SIG-M5 (cell line): ENCODE data around the gene SPTBN1.

Experiments
- DNase-seq: peaks from one replicate; lab custom pipeline; 2025; lab: John Stamatoyannopoulos, UW

The SPTBN1 gene

DNA sequence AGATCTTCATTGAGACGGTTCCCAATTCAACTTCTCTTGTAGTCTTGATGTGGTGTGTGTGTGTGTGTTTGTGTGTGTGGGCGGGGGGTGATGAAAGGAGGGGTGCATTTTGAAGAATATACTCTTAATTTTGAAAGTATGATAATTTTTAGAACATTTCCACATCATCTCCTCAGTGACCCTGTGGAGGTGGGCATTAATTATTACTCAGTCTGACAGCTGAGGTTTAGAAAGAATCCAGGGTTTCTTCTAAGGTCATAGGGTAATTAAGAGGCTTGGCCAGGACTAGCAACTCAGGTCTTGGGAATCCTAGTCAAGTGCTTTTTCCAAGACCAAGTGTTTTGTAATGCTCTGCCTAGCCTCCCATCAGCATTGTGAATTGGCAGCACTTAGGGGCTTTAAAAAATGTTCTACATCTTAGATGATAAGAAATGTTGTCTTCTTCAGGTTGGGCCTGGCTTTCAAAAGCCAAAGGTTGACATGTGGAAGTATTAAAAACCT, 100.5 kb downstream of the SPTBN1 start:
- no peak for DNase-seq

DNA sequence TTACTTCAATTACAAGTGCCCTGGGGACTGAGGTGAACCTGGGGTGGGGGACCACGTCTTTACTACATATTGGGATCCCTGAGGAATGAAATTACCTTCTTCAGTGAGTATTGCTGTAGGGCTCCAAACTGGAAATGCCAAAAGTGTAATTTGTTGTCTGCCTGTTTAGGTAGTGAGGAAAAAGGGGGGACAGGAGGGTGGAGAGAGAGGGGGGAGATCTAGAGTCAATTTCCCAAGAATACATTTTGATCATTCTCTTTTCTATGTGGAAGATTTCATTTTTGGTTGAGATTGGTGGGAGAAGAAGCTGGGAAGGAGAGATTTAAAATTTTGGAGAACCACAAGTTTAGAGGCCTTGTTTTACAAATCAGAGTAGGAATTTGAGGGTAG, 101.1 kb downstream of the SPTBN1 start:
- no peak for DNase-seq

DNA sequence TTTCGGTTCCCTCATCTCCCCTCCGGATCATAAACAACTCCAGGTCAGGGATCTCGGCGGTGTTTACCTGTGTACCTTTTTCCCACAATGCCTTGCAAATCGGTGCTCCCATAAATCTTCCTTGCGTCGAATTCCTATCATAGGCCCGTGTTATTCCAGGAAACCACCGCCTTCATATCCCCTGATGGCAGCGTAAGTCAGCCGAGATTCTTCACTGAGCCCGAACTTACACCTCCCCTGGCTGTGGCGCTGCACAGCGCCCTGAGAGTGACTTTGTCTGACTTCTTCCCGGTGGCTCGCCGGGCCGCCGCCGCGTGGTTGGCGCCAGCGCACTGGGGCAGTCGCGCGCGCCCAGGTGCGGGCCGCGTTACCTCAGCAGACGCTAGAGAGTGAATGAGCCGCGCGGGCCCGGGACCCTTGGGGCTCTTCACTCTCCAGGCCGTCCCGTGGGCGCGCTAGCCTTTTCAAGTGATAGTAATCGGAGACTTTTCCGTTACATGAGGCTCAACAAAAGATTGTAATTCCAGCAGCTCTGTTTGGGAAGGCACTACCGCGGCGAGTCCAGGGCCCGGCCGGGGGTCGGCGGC, 101.6 kb downstream of the SPTBN1 start:
- no peak for DNase-seq

DNA sequence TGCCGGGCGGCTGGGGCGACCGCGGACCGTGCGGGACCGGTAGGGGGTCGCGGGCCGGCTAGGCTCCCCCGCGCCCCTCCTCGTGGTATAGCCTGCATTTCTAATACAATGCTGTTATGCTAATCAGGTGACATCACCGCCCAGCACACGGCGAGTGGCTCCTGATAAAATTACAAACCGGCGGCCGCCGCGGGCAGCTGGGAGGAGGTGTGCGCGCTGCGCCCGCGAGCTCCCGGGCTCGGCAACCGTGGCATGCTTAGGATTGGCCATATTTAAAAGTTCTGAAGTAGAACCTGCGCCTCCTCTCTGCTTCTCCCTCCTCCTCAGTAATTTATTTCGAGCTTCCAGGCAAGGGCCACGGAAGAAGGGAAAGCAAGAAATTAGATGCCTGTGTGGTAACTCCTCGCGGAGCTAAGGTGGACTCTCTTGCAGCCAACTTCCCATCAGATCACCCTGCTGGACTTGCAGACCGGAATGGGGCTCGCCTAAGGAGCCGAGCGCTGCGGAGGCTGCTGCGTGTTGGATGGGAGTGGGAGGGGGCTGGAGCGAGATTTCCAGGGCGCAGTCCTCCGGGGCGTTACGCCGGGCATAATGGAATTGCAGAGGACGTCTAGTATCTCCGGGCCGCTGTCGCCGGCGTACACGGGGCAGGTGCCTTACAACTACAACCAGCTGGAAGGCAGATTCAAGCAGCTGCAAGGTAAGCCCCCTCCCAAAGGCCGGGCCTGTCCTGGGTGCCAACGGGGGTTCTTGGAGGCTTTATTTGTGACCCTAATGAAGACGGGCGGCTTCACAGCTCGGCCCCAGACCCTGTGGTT, 102.3 kb downstream of the SPTBN1 start:
- no peak for DNase-seq

DNA sequence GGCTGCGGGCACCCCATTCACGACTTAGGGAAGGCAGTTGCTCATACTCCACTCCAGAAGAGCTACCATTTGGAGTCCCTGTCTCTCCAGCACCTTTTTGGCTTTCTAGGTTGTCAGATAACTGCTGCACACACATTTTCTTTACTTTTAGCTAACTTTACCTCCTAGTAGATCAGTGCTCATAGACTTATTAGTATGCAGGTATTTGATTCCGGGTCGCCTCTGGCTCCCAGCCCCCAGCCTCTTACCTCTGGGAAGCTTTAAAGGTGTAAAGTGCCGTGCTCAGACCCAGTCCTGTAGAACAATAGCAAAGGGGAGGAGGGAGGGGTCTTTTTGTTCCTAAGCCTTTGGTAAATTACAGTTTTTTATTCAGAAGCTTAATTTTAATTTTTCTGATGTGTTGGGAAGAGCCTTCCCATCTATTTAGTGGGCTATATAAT, 102.9 kb downstream of the SPTBN1 start:
- DNase-seq = no peak

DNA sequence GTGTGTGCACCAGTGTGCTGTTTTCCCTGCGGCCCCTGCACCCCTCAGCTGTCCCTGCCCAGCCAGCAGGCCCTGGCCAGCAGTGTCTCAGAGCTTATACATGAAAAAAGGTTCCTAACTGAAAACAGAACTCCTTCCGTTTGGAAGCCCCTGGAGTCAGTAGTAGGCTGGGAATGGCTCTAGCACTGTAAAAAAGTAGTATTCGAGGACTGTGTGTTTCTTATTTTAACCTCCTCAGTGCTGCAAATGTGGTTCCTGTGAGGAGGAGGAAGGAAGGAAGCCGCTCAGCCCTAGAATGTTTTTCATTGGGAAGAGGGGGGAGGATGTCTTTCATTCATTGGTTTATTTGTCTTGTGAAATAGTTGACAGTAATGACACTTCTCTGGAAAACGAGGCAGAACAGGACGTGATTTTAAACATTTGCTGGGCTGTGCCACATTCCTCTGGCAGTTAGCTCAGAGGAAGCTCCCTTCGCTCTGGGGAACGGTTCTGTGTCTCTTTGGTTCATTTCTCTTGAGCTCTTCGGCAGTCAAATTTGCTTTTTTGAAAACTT, 103.5 kb downstream of the SPTBN1 start:
- no peak for DNase-seq

DNA sequence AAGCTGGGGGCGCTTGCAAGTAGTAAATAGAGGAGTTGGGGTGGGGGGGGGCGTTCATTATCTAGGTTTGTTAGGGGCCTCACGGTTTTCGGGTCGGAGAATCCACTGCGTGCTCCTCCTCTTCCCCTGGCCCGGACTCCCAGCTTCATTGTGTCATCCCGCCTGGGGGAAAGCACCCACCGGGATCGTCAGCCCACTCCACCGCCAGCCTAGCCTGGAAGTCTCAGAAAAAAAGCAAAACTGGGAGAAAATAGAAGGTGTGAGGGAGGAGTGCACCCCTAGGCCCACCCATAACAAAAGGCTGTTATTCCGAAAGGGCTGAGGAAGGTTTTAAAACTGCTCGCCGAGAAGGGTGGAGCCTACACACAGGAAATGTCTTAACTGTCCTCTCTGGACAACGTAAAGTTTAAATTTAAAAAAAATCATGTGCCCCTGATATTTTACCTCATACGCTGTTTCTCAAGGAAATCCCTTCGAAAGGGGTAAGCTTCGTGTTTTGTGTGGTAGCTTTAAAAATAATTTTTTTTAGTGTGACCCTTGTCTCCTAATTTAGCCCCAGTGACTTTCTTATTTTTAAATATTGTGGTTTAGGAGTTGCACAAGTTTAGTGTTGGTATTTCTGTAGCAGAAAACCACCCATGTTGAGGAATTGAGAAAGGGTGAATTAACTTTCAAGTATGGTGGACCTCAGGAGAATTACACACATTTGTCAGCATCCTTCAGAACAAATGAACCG, 104.2 kb downstream of the SPTBN1 start:
- peak; percentile 73 for DNase-seq

DNA sequence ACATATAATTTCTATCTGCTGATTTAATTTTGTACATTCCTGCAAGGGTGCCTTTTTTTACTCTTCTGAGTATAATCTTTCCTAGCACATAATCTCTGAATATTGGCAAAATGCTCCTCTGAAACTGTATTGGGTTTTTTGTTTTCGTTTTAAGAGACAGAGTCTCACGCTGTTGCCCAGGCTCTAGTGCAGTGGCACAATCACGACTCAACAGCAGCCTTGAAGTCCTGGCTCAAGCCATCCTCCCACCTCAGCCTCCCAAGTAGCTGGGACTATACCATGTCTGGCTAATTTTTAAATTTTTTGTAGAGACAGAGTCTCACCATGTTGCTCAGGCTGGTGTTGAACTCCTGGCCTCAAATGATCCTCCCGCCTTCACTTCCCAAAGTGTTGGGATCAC, 104.9 kb downstream of the SPTBN1 start:
- DNase-seq = no peak

DNA sequence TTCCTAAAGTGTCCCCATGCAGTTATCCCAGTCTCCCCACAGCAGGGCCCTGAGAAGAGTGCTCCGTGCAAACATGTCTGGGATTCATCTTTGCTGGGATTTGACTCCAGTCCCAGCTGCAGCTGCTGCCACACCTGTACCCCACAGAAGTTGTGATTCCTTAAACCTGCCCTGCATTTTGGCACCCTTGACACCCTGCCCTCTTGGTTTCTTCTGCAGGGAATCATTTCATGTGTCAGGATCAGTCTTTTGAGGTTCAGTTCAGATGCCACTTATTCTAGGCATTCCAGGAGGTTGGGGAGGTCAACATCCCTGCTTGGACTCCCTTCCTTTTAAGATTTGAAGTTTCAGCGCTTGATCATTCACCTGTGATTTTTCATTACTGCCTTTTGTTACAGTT, 108.3 kb downstream of the SPTBN1 start:
- DNase-seq = no peak

DNA sequence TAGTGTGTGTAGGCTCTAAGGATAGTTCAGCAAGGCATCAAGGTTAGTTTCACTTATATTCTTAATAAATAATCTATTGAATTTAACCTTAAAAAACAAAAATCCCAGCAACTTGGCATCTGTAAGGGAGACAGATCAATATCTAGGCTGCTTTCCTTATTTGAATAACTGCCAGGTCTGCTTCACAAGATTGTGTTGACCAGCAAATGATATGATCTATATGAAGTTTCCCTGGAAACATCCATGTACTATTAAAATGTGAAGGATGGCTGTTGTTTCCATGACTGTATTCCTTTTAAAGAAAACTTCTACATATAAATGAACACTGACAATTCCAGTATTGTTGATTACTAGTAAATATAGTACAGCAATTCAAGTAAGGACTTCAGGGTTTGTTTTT, 109.4 kb downstream of the SPTBN1 start:
- DNase-seq = no peak

DNA sequence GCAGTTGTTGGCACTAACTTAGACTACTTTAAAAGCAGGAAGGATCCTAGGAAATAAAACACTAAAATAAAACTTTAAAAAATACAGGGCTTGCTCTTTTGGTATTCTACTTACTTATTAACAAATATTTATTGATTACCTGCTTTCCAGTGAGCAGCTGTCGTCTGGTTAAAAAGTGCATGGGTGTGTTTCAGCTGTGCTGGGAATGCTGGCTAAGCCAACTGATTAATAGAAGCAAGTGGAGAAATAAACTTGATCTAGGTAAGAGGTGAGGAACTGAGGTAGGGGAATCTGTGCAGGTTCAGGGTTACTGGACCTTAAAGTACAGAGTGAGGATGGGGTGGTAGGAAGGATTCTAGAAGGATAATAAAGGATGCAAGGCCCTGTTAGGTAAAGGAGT, 110.8 kb downstream of the SPTBN1 start:
- DNase-seq = no peak

DNA sequence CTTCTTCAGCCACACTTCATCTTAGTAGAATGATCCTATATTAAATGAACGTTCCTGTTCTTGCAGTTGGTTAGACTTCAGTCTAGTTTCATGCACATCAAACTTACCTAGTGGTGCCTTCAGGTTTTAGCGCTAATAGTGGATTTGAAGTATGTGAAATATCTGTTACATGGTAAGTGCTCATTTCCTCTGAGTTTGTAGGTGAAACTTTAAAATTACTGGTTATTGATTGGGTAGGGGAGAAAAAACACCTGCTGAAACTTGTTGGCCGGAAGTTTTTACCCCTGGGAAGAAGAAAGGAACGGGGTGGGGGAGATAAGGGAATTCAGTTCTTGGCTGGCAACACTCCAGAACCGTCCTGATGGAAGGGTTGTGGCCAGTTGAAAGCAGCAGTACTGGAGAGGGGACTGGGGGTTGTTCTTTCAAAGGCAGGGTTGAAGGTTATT, 112.8 kb downstream of the SPTBN1 start:
- DNase-seq = no peak

DNA sequence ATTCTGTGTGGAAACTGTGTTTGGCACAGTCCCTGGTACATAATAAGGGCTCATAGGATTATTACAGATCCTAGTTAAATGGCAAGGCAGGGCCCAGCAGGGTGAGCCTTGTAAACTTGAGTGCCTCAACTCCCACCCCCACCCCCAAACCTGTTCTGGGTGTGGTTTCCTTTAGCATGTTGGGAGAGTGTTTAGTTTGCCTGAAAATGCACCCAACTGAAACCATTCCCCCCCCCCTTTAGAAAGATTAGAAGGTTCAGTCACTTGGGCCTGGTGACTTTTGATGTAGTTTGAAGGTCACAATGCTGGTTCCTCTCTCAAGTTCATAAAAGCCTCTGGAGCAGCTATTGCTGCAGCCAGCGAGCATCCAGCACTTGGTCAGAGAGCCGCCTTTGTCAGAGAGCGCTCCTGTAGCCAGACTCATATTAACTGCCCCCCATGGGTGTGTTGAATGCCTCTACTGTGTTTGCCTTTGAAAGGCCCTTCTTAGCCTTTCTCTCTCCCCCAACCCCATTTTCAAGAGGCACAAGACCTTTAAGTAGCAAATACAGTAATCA, 113.7 kb downstream of the SPTBN1 start:
- DNase-seq = no peak

DNA sequence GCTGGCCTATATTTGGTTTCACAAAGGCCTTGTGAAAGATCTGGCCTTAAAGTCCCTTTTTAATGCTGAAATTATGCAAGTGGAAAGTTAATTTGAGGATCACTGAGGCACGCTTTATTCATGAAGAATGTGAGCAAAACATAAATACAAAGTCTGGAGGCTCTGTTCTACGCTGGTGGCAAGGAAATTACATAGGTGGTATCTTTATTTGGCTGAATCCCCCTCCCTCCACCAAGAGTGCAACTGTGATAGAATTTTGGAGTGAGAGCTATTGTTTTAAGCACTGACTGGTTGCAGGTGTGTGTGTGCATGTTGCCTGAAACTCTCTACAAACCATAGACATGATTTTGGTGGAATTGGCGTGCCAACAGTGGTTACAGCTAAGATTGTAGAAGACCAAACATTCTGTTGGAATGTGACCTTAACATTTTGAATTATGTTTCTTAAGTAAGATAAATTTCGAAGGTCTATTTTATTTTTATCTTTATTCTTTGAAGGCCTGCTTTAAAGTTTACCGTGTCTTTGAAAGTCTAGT, 114.3 kb downstream of the SPTBN1 start:
- DNase-seq = no peak

DNA sequence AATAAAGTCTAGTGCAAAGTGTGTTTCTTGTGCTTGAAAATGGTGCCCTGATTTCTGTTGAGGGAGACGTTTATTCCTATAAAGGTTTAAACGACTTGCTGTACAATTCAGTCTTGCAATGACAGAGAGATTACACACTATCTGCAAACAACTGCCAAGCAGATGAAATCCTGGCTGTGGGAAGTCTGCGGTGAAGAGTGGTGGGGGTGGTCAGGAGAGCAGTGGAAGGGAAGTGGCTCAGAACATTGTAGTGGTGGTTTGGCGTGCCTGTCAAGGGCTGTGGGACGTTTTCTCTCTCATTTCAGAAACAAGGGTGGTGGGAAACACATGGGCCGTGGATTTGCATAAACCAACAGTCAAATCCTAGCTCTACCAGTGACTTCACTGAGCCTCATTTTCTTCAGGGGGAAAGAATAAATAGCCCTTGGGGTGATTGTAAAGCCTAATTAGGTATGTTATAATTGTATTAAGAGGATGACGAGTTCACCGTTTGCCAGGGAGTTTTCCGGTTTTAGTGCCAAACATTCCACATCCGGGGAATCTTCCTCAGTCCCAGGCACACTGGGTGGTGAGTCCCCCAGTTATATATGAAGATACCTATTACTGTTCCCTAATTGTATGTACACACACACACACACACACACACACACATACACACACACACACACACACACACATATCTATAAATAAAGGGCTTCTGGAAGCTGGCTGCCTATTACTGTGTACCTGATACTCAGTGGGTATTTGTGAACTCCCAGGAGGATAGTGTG, 115.0 kb downstream of the SPTBN1 start:
- DNase-seq = peak; percentile 80

DNA sequence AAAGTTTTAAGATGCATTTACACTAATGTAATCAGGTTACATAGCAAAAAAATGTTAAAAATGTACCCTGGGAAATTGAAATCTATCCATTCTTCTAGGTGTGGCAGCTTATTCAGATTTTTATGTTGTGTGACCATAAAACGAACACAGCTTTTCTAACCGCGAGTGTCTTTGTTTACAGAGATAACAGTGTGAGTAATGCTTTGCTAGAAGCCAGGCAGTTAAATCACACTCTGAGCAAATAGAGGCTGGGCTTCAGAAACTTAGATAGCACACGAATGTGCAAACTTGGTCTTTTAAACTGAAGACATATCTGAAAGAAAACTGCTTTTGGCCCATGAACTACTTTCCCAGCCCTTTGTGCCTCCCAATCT, 116.1 kb downstream of the SPTBN1 start:
- DNase-seq = no peak

DNA sequence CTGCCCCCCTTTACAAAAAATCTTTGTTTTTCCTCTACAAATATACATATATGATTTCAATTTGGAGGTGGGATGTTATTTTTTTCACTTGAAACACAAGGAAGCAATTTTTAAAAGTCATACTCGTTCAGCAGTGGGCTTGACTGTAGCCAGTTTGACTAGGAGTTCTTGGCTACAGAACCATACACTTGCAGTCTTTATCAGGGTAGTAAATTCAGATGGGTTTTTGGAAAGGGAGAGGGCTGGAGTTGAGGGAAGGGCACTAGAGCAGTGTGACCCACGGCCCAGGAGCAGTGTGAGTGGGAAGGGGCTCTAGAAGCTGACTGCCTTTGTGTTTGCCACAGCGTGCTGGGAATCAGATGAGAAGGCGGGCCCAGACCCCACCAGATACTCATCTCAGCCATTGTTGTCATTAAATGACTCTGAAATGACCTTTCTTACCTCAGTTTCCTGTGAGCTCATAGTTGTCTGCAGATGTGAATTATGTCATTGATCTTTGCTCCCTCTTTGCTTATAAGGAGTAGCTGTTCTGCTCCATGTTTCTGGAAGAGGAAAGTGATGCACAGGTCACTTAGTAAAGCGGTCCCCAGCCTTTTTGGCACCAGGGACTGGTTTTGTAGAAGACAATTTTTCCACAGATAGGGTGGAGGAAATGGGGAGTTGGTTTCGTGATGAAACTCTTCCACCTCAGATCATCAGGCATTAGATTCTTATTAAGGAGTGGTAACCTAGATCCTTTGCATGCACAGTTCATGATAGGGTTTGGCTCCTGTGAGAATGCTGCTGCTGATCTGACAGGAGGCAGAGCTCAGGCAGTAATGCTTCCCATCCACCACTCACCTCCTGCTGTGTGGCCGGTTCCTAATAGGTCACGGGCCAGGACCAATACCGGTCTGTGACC, 116.8 kb downstream of the SPTBN1 start:
- no peak for DNase-seq

DNA sequence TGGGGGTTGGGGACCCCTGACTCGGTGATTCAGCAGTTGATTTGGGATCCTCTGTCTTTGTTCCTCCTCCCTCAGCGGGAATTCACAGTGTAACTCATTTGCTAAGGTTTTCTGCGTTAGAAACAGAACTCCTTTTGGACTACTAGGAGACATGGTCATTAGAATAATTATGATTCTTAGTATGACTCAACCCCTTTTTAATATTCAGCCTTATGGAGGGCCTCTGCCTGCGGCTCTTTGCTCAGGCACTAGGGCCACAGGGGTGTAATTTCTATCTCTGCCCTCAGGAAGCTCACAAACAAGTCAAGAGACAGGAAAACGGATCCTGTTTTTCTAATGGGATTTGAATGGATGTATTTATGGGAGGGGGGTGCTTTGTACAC, 117.4 kb downstream of the SPTBN1 start:
- no peak for DNase-seq

DNA sequence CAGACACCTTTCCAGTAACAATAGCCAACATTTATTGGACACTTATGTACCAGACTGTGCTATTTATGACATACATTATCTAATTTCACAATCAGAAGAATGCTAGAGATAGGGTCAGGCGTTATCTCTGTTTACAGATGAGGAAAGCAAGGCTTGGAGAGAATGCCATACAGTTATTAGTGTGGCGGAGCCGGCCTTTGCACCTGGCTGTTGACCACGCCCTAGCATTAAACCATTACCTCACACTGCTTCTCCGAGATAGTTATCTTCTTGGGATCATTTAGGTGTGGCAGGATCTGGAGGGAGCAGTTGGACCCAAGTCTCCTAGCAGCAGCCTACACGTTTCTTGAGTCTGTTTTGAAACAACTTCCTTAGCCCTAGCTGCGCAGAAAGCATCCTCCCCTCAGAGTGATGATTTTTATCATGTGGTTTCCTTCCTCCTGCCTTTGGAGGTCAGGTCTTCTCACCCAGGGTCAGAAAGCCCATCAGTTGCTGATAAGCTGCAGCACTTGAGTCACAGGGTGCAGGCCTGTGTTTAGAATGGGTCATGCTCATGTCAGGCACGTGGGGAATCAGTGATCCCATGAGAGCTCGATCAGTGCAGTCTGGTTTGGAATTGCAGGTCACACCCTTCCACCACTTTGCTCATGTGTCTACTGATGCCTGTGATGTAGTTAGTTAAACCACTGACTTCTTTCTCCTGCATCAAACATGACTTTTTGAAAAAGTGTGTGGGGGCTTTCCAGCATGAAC, 118.2 kb downstream of the SPTBN1 start:
- no peak for DNase-seq

DNA sequence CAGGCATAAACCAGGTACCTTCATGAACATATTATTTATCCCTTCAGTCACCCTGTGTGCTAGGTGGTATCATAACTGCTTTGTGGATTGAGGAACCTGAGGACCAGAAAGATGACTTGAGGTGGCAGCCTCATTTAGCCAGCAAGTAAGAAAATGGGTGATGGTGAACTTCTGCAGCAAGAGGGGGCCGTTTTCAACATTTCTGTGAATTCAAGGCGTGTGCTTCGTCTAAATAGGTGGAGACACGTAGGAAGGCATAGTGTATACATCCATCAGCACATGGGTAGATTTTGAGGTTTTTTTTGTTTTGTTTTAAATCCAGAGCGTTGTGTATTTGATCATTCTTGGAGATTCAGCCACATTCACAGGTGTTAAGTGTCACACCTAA, 118.7 kb downstream of the SPTBN1 start:
- DNase-seq = no peak
